22Rv1 (cell line): ENCODE data around the gene ITPKB.

Experiments
- CTCF ChIP-seq: fragments of 450-650 bp; IDR thresholded peaks from 2 replicates; pipeline ENCODE4 v1.5.1; 2017; ENCODE audit warnings: mild to moderate bottlenecking
- ZFX ChIP-seq: fragments of 450-650 bp; IDR thresholded peaks from 2 replicates; pipeline ENCODE4 v1.6.1; 2017; ENCODE audit warnings: antibody characterized with exemption, borderline replicate concordance

DNA sequence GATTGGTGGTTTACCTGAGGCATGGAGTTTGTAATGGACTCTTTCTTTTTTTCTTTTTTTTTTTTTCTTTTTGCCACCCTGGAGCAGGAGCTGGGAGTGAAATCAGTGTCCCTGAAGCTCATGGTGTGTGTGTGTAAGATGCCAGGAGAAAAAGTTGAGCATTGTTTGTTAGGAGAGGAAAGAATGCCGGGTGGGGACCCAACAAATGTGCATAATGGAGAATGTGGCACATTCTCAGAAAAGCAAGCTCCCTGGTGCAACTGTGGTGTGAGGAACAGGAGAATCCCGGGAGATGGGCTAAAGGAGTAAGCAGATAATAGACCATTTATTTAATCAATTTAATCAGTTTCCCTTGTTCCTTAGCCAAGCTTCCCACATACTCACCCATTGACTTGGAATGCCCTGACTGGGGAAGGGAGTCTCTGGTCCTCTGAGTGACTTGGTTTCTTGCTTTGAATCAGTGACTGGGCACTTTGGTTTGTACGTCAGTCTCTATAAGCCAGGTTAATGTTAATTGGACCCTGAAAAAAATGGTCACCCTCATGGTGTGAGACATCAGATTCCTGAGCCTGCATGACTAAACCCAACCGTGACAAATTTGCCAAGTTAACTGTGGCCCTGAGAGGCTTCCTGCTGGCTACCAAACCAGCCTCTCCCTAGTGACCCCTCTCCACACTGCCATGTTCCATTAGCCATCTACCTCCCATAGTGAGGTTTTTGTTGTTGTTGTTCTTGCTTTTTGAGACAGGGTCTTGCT lies 43.9 kb upstream of the ITPKB start:
- TF ChIP-seq CTCF (no peak), ZFX (no peak)
